MCF 10A (cell line): ENCODE results near the gene PCDHA4. TPM values are rescaled to one million over a fixed set of nuclear protein-coding genes. Genes with fewer than 3 reads are reported as not detected.
"Not testable (repeated sequence)": the region's sequence is repeated elsewhere in the genome, so short reads cannot be mapped to it uniquely, and the experiment has no call there.

Source experiments
- BruUV-seq: library from RNA; stranded (reverse); fragments of 400-500 nt; replicated peaks from 2 replicates; lab custom pipeline; 2021; lab: Mats Ljungman, UMichigan
- CTCF ChIA-PET: fragments of 300-600 bp; sonication (Branson Sonifier 250); formaldehyde crosslinking; extraction: SDS; loops from one replicate; lab custom pipeline; 2021; ENCODE audit warnings: antibody characterized with exemption, inconsistent platforms; lab: Yijun Ruan, JAX
- POLR2A ChIA-PET: fragments of 300-600, 350-650 bp; sonication (Branson Sonifier 250); formaldehyde crosslinking; extraction: SDS; loops from one replicate; lab custom pipeline; 2020; ENCODE audit warnings: antibody characterized with exemption, inconsistent platforms; lab: Yijun Ruan, JAX
- DNase-seq: peaks from one replicate; pipeline ENCODE4 v3.0.0-alpha.2; 2018; ENCODE audit not compliant: unreplicated experiment
- H3K27ac Mint-ChIP-seq: one replicate; pipeline ENCODE4 v1.8.0; 2022; ENCODE audit warnings: mild to moderate bottlenecking, low read depth, mixed read lengths; ENCODE audit not compliant: unreplicated experiment
- H3K27me3 Mint-ChIP-seq: one replicate; pipeline ENCODE4 v1.8.0; 2022; ENCODE audit warnings: mixed read lengths; ENCODE audit not compliant: insufficient read depth, unreplicated experiment
- H3K36me3 Mint-ChIP-seq: one replicate; pipeline ENCODE4 v1.8.0; 2022; ENCODE audit warnings: mild to moderate bottlenecking, moderate library complexity, mixed read lengths; ENCODE audit not compliant: insufficient read depth, unreplicated experiment
- H3K4me1 Mint-ChIP-seq: one replicate; pipeline ENCODE4 v1.8.0; 2022; ENCODE audit warnings: mixed read lengths; ENCODE audit not compliant: insufficient read depth, unreplicated experiment
- H3K4me3 Mint-ChIP-seq: one replicate; pipeline ENCODE4 v1.8.0; 2022; ENCODE audit warnings: mild to moderate bottlenecking, moderate library complexity, mixed read lengths; ENCODE audit not compliant: unreplicated experiment
- H3K9me3 Mint-ChIP-seq: one replicate; pipeline ENCODE4 v1.8.0; 2022; ENCODE audit warnings: mixed read lengths; ENCODE audit not compliant: unreplicated experiment
- CTCF ChIP-seq: fragments of 200-600 bp; IDR thresholded peaks from one replicate; pipeline ENCODE4 v1.8.0; 2022; ENCODE audit warnings: antibody characterized with exemption, mild to moderate bottlenecking; ENCODE audit not compliant: unreplicated experiment
- intact Hi-C: fragments of 100-400 bp; cut with micrococcal nuclease; formaldehyde crosslinking; loops from 2 replicates; pipeline ENCODE4 v1.14.1; 2022
- total RNA-seq: library from RNA; stranded (reverse); gene quantifications from 2 replicates; pipeline ENCODE4 v1.2.3, GENCODE V29; 2022

Gene PCDHA4
- total RNA-seq, 1 experiment from 2014 or later, result 0.16 TPM

GRCh38 chr5:140833993-140834392 is 27.1 kb downstream of the PCDHA4 start, which contains the start of gene PCDHA7:
PCDHA7 (plus strand) TSS chr5:140834269; CDS start chr5:140834384, 115 bp downstream.
- no TSS peak for BruUV-seq
- DNase-seq, result no peak
- TF ChIP-seq CTCF, result no peak
- Mint-ChIP-seq H3K27me3 (no peaks in the 10 kb centered on the region), H3K27ac (no peak within 1 kb of the TSS), H3K4me3 (no peak within 1 kb of the TSS), H3K36me3 (no peaks in the 10 kb centered on the region), H3K4me1 (no peaks in the 10 kb centered on the region), H3K9me3 (peaks cover 17% of the 10 kb centered on the region)
- POLR2A ChIA-PET, result interaction anchor here (1.7 kb wide), 1 partner anchor 207 kb away, joined by 4 read pairs; no protein-coding TSS in a partner anchor
- intact Hi-C loops, result no loop called here
- CTCF ChIA-PET, result interaction anchor here (0.6 kb wide), 1 partner anchor 223 kb away, joined by 3 read pairs; no protein-coding TSS in a partner anchor

- BruUV-seq, H3K4me3 Mint-ChIP-seq, H3K27me3 Mint-ChIP-seq, intact Hi-C loops, DNase-seq, H3K27ac Mint-ChIP-seq, H3K4me1 Mint-ChIP-seq, H3K36me3 Mint-ChIP-seq: not testable (repeated sequence)
- POLR2A ChIA-PET, result interaction anchor here (1.7 kb wide), 1 partner anchor 206 kb away, joined by 4 read pairs; no protein-coding TSS in a partner anchor
- H3K9me3 Mint-ChIP-seq, result peaks cover 20% of the 10 kb centered on the region
- CTCF ChIA-PET, result interaction anchor here (0.6 kb wide), 1 partner anchor 223 kb away, joined by 3 read pairs; no protein-coding TSS in a partner anchor
These were observed 27.7 kb downstream of the PCDHA4 start for GRCh38 chr5:140834439-140835008.

- no peaks in the 10 kb centered on the region for H3K4me1 Mint-ChIP-seq
- CTCF ChIA-PET, result interaction anchor here (0.6 kb wide), 1 partner anchor 260 kb away, joined by 3 read pairs; no protein-coding TSS in a partner anchor
These were observed 29.0 kb downstream of the PCDHA4 start for GRCh38 chr5:140835622-140836510.

More at GRCh38 chr5:140835622-140836510, 29.0 kb downstream of the PCDHA4 start:
- POLR2A ChIA-PET, result no interaction called here
- no peaks in the 10 kb centered on the region for H3K36me3 Mint-ChIP-seq
- H3K9me3 Mint-ChIP-seq, result peaks cover 30% of the 10 kb centered on the region
- no peaks in the 10 kb centered on the region for H3K27me3 Mint-ChIP-seq
- no peak for DNase-seq
- H3K27ac Mint-ChIP-seq, result no peak overlapping the region
- no peak overlapping the region for H3K4me3 Mint-ChIP-seq
- no peak for TF ChIP-seq CTCF
- BruUV-seq, result no TSS peak
- intact Hi-C loops, result no loop called here
